ENCODE data around the gene CARD11.

CARD11 gene

DNA sequence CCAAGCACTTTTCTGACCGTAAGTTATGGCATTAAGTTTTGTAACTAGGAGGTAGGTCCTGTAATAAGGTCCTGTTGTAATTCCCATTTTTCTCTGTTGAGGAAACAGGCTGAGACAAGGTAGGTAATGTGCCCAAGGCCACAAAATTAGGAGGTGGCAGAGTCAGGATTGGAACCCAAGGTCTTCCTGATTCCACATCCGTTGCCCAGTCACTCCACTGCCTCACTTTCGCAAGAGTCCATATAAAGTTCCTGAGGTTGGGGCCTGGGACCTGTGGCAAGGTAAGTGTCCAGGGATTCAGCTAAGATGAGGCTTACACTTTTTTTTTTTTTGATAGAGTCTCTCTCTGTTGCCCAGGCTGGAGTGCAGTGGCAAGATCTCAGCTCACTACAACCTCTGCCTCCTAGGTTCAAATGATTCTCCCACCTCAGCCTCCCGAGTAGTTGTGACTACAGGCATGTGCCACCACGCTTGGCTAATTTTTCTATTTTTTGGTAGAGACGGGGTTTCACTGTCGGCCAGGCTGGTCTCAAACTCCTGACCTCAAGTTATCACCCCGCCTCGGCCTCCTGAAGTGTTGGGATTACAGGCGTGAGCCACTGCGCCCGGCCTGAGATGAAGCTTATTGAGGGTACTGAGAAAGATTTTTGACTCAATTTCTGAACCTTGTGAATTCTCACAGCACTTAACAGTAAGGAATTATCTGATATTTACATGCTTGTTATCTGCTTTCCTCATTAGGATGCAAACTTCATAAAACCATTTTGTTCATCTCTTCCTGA is 179.3 kb downstream of the CARD11 start:
- no peak for DNase-seq

DNA sequence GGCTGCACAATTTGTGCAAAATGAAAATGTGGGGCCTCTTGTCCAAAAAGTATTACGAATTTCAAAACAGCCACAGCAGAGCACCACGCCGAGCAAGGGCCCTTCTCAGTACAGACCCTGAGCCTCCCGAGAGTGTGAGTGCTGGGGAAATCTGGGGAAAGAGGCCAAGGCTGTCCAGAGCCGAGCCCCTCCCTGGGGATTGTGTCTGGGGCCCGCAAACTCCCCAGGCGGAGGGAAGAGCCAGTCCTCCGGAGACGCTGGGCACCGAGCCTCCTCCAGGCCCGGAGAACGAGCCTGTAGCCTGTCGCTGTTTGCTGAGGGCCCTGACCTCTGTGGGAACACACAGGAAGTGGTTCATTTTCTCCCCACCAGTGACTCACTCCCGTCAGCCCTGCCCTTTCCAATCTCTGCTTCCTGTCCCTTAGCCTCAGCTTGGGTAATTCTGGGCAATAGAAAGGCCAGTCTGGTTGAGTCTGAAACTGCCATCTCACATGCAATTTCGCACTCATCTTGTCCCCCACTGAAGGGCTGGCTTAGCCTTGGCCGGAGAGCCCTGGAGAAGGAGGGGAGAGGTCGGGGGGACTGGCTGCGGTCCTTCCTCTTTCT is 180.1 kb downstream of the CARD11 start:
- peak; percentile 93 for DNase-seq

DNA sequence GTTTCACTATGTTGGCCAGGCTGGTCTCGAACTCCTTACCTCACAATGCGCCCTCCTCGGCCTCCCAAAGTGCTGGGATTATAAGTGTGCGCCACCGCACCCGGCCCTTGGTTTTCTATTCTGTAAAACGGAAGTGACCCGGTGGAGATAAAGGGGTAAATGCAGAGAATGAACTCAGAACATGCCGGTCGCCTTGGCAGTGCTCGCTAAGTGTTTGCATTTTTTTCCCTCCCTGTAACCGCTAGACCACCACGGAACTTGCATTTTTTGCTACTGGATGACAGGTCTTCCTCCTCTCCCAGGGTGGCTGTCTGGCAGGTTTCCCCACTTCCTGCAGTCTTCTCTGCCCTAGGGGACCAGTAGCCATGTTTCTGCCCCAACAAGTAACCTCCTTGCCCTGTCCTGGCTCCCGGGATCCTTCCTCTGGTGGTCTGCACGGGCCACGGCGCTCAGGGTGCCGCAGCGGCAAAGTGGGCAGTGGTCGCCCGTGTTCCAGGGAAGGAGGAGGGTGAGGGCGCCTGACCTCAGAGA is 180.8 kb downstream of the CARD11 start:
- DNase-seq = peak; percentile 33

DNA sequence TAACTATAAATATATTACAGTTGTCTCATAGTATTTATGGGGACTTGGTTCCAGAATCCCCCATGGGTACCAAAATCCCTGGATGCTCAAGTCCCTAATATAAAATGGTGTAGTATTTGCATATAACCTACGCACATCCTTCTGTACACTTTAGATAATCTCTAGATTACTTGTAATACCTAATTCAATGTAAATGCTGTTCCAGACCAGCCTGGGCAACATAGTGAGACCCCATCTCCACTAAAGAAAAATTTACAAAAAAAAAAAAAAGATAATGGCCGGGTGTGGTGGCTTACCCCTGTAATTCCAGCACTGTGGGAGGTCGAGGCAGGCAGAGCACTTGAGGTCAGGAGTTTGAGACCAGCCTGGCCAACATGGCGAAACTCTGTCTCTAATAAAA is 182.2 kb downstream of the CARD11 start:
- no peak for DNase-seq

DNA sequence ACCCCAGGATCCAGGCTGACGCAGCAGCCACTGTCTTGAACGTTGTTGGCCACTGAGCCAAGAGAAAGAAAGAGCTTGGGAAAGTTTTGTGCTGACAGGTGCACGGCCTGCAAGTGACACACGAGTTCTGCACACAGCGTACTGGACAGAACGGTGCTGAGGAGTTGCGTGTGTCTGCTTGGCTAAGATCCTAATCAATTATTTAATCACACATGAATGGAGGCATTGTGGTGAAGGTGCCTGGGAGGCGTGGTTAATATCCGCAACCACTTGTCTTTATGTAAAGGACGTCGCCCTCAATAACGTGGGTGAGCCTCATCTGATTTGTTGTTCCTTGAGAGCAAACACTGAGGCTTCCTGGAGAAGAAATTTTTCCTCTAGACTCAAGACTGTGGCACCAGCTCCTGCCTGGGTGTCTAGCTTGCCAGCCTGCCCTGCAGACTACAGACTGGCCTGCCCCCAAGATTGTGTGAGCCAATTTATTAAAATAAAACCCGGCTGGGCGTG is 183.0 kb downstream of the CARD11 start:
- DNase-seq = no peak

DNA sequence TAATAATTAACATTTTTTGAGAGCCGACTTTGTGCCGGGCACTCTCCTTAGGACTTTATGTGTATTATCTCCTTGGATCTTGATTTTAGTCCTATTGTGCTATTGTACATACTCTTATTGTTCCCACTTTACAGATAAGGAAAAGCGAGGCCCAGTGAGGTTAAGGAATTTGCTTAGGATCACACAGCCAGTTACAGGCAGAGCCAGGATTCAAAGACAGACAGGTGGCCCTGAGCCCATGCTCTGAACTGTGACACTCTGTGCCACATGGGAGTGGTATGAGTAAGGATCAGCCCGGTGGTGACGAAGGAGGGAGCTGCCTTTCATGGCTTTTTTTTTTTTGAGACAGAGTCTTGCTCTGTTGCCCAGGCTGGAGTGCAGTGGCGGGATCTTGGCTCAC is 183.7 kb downstream of the CARD11 start:
- no peak for DNase-seq

DNA sequence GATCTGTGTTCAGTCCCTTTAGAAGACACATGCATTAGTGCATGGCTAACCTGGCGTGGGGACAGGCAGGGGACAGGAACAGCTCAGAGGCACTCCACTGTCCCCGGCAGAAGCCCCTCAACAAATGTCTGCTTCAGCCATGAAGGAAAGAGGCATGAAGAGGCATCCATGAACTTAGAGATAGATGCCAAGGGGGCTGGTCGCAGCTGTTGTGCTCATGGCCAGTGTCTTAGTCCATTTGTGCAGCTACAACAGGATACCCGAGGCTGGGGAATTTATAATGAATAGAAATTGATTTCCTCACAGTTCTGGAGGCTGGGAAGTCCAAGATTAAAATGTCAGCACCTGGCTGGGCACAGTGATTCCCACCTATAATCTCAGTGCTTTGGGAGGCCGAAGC is 185.0 kb downstream of the CARD11 start:
- no peak for DNase-seq

DNA sequence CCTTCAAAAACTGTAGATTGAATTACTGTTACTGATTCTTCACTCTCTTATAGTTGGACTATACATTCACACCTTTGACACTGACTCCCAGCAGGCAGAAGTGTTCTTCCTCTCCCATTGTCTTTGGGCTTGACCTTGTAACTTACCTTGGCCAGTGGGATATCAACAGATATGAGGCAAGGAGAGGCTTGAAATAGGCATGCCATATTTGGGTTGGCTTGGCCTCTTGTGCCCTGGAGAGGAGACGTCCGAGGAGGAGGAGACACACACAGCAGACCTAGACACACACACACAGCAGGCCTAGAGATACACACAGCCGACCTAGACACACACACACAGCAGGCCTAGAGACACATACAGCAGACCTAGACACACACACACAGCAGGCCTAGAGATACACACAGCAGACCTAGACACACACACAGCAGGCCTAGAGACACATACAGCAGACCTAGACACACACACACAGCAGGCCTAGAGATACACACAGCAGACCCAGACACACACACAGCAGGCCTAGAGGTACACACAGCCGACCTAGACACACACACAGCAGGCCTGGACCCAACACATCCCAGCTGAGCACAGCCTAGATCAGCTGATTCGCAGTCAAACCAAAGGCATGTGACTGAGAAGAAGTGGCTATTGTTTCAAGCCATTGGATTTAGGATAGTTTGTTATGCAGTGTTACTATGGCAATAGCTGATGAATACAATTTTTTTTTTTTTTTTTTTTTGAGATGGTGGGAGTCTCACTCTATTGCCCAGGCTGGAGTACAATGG is 187.1 kb downstream of the CARD11 start:
- DNase-seq = no peak

Data from activated CD4-positive, alpha-beta T cell treated with anti-CD3 and anti-CD28 coated beads, Interleukin-2, Interleukin-6, amounts not matched to agents 100 ng/mL and 50 ng/mL, durations not matched to agents 16 hours and 8 hours (primary cell).